ENCODE measurements around the gene CDK5RAP2. TPM values are rescaled to one million over a fixed set of nuclear protein-coding genes. Genes with fewer than 3 reads are reported as not detected.
"Not testable (repeated sequence)": the region's sequence is repeated elsewhere in the genome, so short reads cannot be mapped to it uniquely, and the experiment has no call there.

The CDK5RAP2 gene
- total RNA-seq, 4 donors from 2014 or later = 28.9 to 62.3 (median 40.0) TPM

DNA sequence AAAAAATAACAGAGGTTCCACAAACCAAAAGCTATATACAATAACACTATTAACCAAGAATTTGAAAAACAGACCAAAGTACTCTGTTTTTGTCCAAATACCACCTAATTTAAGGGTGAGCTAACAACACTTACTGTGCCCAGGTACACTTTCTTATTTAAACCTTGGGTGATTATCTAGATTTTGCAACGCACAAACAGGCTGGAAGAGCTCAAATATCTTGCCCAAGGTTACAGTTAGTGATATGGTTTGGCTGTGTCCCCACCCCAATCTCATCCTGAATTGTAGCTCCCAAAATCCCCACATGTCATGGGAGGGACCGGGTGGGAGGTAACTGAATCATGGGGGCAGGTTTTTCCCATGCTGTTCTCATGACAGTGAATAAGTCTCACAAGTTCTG, 58.9 kb downstream of the CDK5RAP2 start:
- H3K4me1 ChIP-seq = no peaks in the 10 kb centered on the region
- no peak for DNase-seq
- H3K36me3 ChIP-seq = no peaks in the 10 kb centered on the region
- no peak overlapping the region for H3K27ac ChIP-seq
- H3K4me3 ChIP-seq = no peak overlapping the region
- H3K9me3 ChIP-seq = no peaks in the 10 kb centered on the region
- TF ChIP-seq, protein P1, sequence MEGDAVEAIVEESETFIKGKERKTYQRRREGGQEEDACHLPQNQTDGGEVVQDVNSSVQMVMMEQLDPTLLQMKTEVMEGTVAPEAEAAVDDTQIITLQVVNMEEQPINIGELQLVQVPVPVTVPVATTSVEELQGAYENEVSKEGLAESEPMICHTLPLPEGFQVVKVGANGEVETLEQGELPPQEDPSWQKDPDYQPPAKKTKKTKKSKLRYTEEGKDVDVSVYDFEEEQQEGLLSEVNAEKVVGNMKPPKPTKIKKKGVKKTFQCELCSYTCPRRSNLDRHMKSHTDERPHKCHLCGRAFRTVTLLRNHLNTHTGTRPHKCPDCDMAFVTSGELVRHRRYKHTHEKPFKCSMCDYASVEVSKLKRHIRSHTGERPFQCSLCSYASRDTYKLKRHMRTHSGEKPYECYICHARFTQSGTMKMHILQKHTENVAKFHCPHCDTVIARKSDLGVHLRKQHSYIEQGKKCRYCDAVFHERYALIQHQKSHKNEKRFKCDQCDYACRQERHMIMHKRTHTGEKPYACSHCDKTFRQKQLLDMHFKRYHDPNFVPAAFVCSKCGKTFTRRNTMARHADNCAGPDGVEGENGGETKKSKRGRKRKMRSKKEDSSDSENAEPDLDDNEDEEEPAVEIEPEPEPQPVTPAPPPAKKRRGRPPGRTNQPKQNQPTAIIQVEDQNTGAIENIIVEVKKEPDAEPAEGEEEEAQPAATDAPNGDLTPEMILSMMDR (IDR thresholded peaks at IDR 0.05) = no peak
- no peak for TF ChIP-seq POLR2A (IDR thresholded peaks at IDR 0.05)
- H3K27me3 ChIP-seq = no peaks in the 10 kb centered on the region
- intact Hi-C loops (cut with DNase I; ENCODE audit: low total_unique reads) = no loop called here

DNA sequence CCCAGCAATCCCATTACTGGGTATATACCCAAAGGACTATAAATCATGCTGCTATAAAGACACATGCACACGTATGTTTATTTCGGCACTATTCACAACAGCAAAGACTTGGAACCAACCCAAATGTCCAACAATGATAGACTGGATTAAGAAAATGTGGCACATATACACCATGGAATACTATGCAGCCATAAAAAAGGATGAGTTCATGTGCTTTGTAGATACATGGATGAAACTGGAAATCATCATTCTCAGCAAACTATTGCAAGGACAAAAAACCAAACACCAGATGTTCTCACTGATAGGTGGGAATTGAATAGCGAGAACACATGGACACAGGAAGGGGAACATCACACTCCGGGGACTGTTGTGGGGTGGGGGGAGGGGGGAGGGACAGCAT, 64.0 kb downstream of the CDK5RAP2 start:
- H3K4me3 ChIP-seq; H3K9me3 ChIP-seq; intact Hi-C loops (cut with DNase I; ENCODE audit: low total_unique reads); H3K27me3 ChIP-seq; H3K4me1 ChIP-seq; DNase-seq; H3K27ac ChIP-seq; H3K36me3 ChIP-seq: not testable (repeated sequence)

DNA sequence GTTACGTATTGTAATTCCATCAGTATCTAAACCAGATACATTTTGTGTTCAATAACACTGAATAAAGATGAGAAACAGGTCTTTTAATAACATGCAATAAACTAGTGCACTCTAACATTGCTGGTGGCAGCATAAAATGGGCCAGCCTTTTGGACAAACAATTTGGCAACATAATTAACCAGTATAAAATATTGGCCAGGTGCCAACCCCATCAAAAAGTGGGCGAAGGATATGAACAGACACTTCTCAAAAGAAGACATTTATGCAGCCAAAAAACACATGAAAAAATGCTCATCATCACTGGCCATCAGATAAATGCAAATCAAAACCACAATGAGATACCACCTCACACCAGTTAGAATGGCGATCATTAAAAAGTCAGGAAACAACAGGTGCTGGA, 64.5 kb downstream of the CDK5RAP2 start:
- DNase-seq; H3K27me3 ChIP-seq; H3K9me3 ChIP-seq; H3K4me1 ChIP-seq; H3K4me3 ChIP-seq; H3K36me3 ChIP-seq; intact Hi-C loops (cut with DNase I; ENCODE audit: low total_unique reads); H3K27ac ChIP-seq: not testable (repeated sequence)

DNA sequence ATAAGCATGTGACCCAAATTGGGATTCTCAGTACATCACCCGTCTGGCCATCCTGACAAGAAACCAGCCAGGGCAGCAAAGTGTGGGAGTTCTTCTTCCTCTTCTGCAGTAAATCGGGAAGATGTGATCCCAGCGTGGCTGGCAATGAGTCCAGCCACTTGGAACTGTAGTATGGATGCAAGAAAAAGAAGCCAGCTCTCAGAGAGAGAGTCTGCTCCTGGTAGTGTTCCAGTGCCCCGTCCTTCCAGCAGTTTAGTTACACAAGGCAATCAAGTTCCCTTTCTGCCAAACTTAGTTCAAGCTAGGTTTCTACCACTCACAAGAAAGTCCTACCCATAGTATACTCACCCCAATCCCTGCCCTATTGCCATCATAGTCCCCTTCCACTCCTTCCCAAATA, 65.6 kb downstream of the CDK5RAP2 start:
- Histone ChIP-seq H3K4me3 (no peak overlapping the region), H3K9me3 (no peaks in the 10 kb centered on the region), H3K4me1 (no peaks in the 10 kb centered on the region), H3K27ac (no peak overlapping the region), H3K27me3 (no peaks in the 10 kb centered on the region), H3K36me3 (no peaks in the 10 kb centered on the region)
- intact Hi-C loops (cut with DNase I; ENCODE audit: low total_unique reads) = no loop called here
- no peak for DNase-seq
- TF ChIP-seq, protein P1 (IDR thresholded peaks at IDR 0.05) = no peak
- TF ChIP-seq POLR2A (IDR thresholded peaks at IDR 0.05) = no peak

DNA sequence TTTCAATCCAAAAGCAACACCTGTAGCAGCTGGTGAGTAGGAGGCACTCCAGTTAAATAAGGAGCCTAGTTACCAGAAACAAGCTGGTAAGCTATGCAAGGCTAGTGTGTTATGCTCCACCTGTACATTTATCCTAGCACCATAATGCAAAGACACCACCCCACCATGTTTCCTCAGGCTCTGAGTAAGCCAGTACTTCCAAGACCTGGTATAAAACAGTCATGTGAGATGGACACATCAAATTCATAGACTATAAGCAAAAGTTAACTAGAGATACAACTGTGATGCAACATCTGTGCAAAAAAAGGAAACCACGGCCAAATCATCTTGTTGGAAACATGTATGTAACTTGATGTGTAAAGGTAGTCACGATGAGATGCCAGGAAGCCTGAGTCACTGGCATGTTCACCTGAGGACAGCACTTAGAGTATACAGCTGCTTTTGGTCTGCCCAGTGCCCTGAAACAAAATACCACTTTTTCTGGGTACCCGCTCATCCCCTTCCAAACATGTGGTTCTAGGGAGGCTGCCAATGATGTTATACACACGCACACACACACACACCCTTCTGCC, 66.1 kb downstream of the CDK5RAP2 start:
- no peak for DNase-seq
- no peaks in the 10 kb centered on the region for H3K36me3 ChIP-seq
- H3K27me3 ChIP-seq = no peaks in the 10 kb centered on the region
- intact Hi-C loops (cut with DNase I; ENCODE audit: low total_unique reads) = no loop called here
- no peaks in the 10 kb centered on the region for H3K4me1 ChIP-seq
- no peak overlapping the region for H3K27ac ChIP-seq
- TF ChIP-seq POLR2A (IDR thresholded peaks at IDR 0.05) = no peak
- TF ChIP-seq, protein P1 (IDR thresholded peaks at IDR 0.05) = no peak
- H3K4me3 ChIP-seq = no peak overlapping the region
- H3K9me3 ChIP-seq = no peaks in the 10 kb centered on the region

DNA sequence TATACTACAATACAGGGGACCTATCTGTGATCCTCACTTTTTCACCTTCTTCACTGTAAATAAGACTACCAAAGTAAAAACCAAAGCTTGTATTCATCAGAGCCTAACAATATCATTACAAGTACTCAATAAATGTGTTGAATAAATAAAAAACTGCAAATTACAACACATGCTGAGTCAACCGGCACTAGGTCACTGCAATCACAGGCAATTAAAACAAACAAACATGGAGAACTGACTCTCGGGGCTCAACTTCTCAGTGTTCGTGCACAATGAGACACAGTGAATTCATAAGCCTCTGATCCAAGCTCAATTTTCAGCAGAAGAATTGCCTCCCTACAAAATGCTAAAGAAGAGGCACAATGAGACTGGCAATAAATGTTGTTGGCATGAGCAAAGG, 69.2 kb downstream of the CDK5RAP2 start:
- Histone ChIP-seq H3K4me1 (no peaks in the 10 kb centered on the region), H3K27ac (no peak overlapping the region), H3K27me3 (no peaks in the 10 kb centered on the region), H3K36me3 (no peaks in the 10 kb centered on the region), H3K9me3 (no peaks in the 10 kb centered on the region), H3K4me3 (no peak overlapping the region)
- DNase-seq = no peak
- intact Hi-C loops (cut with DNase I; ENCODE audit: low total_unique reads) = no loop called here
- TF ChIP-seq POLR2A (IDR thresholded peaks at IDR 0.05) = no peak
- TF ChIP-seq, protein P1 (IDR thresholded peaks at IDR 0.05) = no peak
